ENCODE measurements around the gene SHH. TPM values are rescaled to one million over a fixed set of nuclear protein-coding genes. Genes with fewer than 3 reads are reported as not detected.

The SHH gene
- total RNA-seq, 3 donors from 2014 or later, result 2.4 to 9.6 (median 6.6) TPM

GRCh38 chr7:155816996-155817395 lies 4.7 kb upstream of the SHH start:
- no peak for ATAC-seq
- Histone ChIP-seq H3K4me1 (ENCODE audit: low read depth) (peaks cover 4% of the 10 kb centered on the region), H3K4me3 (no peak overlapping the region), H3K36me3 (ENCODE audit: low read depth) (no peaks in the 10 kb centered on the region), H3K9me3 (peaks cover 3% of the 10 kb centered on the region)
- TF ChIP-seq CTCF (IDR thresholded peaks at IDR 0.05), result no peak
- intact Hi-C loops (cut with DNase I, micrococcal nuclease), result no loop called here
- DNase-seq, result no peak

- Histone ChIP-seq H3K4me3 (no peak overlapping the region), H3K36me3 (ENCODE audit: low read depth) (no peaks in the 10 kb centered on the region), H3K9me3 (peaks cover 3% of the 10 kb centered on the region), H3K4me1 (ENCODE audit: low read depth) (peaks cover 13% of the 10 kb centered on the region)
- ATAC-seq, result no peak
- peak in 1 of 3 donors; percentile 41 for DNase-seq
- no peak for TF ChIP-seq CTCF (IDR thresholded peaks at IDR 0.05)
- intact Hi-C loops (cut with DNase I, micrococcal nuclease), result no loop called here
Observed at GRCh38 chr7:155816192-155816508, 3.9 kb upstream of the SHH start.

- Histone ChIP-seq H3K4me3 (no peak overlapping the region), H3K9me3 (peaks cover 3% of the 10 kb centered on the region), H3K36me3 (ENCODE audit: low read depth) (no peaks in the 10 kb centered on the region), H3K4me1 (ENCODE audit: low read depth) (peaks cover 18% of the 10 kb centered on the region)
- peak; percentile 85 for ATAC-seq
- TF ChIP-seq CTCF (IDR thresholded peaks at IDR 0.05), result peak; percentile 75
- DNase-seq, result peak; percentile 73 to 87 (median 85)
- intact Hi-C loops (cut with DNase I, micrococcal nuclease), result no loop called here
Observed at GRCh38 chr7:155815332-155816191, 3.3 kb upstream of the SHH start.

- peaks cover 27% of the 10 kb centered on the region for H3K4me1 ChIP-seq (ENCODE audit: low read depth)
- H3K4me3 ChIP-seq, result no peak overlapping the region
- ATAC-seq (no peak), DNase-seq (peak in 1 of 3 donors; percentile 34)
- no peak for TF ChIP-seq CTCF (IDR thresholded peaks at IDR 0.05)
- no peaks in the 10 kb centered on the region for H3K36me3 ChIP-seq (ENCODE audit: low read depth)
- peaks cover 3% of the 10 kb centered on the region for H3K9me3 ChIP-seq
- intact Hi-C loops (cut with DNase I, micrococcal nuclease), result no loop called here
Observed at GRCh38 chr7:155814316-155815276, 2.3 kb upstream of the SHH start.

- DNase-seq, result no peak
- Histone ChIP-seq H3K9me3 (peaks cover 3% of the 10 kb centered on the region), H3K4me3 (no peak overlapping the region), H3K36me3 (ENCODE audit: low read depth) (no peaks in the 10 kb centered on the region), H3K4me1 (ENCODE audit: low read depth) (peaks cover 27% of the 10 kb centered on the region)
- no peak for TF ChIP-seq CTCF (IDR thresholded peaks at IDR 0.05)
- ATAC-seq, result no peak
- intact Hi-C loops (cut with DNase I, micrococcal nuclease), result no loop called here
Observed at GRCh38 chr7:155813546-155814315, 1.5 kb upstream of the SHH start.

All from mucosa of descending colon (tissue), 3 donors.